D341Med (cell line): ENCODE results near the gene AVEN.
"Not testable (repeated sequence)": the region's sequence is repeated elsewhere in the genome, so short reads cannot be mapped to it uniquely, and the experiment has no call there.

ENCODE experiments used
- DNase-seq: peaks from one replicate; pipeline ENCODE4 v3.0.0; 2012; ENCODE audit warnings: low spot score

The AVEN gene

DNA sequence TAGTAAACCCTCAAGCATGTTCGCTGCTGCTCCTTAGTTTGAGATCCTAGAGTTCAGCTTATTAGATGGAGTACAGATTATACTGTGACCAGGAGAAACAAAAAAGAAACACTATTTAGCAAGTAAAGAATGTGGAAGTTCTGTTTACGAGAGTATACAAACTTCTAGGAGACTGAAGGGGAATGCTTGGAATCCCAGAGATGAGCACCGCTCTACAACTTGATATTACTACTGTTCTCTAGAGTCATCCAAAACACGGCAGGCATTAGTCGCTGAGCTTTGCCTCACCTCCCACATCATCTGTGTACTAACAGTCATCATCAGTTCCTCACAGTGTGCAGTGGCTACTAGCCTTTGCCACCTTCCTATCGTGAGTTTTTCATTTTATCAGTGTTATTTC is 192.1 kb downstream of the AVEN start:
- no peak for DNase-seq

- DNase-seq: no peak
Measured at GRCh38 chr15:33846142-33846541, 192.9 kb downstream of the AVEN start.

DNA sequence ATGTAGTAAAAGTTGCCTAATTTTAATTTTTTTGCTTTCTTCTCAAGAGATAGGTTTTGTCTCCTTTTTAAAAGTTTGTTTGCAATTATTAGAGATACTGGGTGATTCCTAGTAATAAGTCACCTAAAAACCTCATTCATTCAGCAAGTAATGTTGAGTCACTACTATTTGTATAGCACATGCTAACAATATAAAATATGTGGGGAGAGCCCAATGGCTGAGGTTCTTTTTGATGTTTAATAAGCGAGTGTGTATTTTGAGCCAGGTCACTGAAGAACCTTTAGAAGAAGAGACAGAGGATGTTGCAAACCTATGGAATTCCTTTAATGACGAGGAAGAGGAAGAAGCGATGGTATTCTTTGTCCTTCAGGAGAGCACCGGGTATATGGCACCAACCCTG is 194.4 kb downstream of the AVEN start:
- DNase-seq: no peak

DNA sequence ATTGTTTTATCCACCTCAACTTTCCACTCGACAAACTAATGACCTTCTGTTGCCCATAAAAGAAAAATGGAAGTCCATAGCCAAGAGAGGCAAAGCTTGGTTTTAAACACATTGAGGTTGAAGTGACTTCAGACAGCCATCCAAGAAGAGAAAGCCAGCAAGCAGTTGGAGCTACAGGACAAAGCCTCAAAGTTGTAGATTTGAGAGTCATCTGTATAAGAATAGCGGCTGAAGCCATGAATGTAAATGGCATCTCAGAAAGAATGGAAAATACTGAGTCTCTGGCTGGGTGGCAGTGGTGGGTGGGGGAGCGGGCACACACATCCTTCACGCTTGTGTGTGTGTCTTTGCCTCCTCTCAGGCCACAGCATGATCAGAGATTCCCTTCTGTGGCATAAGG is 194.8 kb downstream of the AVEN start:
- no peak for DNase-seq

DNA sequence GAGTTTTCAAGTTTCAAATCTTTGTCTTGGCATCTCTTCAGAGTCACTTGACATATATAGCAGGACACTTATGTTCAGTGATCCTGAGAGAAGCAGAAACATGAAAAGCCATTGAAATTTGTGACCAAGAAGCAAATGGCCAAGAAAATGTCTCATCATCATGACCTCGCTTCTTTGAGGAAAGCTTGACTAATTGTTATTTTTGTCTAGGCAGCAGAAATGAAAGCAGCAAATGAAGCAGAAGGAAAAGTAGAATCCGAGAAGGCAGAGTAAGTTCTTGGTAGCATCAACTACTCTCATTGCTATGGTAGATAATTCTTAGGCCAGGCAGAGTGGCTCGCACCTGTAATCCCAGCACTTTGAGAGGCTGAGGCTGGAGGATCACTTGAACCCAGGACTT is 198.4 kb downstream of the AVEN start:
- DNase-seq: no peak

GRCh38 chr15:33839540-33839939 is 199.5 kb downstream of the AVEN start:
- DNase-seq: no peak

DNA sequence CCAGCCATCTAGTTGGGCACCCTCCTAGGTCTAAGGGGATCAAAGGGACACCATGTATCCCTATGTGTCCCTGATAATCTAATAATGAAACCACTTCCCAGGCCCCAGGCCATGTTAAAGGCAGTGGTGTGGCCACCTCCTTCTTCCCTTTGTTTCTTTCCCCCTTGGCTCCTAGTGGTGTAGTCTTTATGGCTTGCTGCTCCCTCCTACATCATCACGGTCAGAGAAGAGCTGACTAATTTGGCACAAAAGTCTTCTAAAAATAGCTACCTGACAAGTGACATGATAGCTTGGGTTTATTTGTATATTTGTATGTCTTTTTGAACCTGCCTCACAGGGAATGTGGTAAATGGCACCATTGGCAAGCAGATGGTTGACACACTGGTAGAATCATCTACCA is 201.7 kb downstream of the AVEN start:
- DNase-seq: no peak

- DNase-seq: no peak
Measured at GRCh38 chr15:33834892-33835743, 203.9 kb downstream of the AVEN start.

GRCh38 chr15:33831646-33832045 is 207.4 kb downstream of the AVEN start:
- no peak for DNase-seq

DNA sequence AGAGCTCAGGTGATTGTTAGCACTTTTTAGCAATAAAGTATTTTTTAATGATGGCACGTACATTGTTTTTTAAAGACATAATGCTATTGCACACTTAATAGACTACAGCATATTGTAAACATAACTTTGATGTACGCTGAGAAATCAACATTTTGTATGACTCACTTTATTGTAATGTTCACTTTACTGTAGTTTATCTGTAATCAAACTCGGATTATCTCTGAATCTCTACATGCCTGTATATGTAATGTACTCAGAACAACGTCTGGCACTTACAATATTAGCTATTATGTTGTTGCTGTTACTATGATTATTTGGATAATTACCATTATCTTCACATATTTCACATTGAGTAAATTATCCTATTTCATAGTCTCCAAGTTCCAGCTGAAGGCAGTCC is 208.7 kb downstream of the AVEN start:
- DNase-seq: no peak

GRCh38 chr15:33826201-33826600 is 212.8 kb downstream of the AVEN start:
- DNase-seq: no peak

GRCh38 chr15:33825453-33825852 is 213.6 kb downstream of the AVEN start:
- DNase-seq: no peak

DNA sequence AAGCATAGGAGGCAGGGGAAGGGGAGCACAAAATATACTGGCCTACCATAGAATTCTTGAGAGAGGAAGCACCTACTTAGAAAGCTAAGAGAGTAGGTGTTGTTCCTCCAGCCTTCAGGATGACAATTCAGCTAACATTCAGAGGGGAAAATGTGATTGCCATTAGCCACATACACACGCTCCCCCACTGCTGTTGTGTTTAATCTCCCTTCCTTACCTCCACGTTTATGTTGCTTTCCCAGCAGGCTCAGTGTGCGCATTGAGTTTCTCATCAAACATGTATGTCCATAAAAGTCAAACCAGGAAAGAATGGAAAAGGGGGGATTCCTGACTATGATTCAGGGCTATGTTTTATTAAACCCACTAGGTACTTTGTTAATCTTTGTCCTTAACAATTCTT is 215.9 kb downstream of the AVEN start:
- DNase-seq: no peak

- no peak for DNase-seq
Measured at GRCh38 chr15:33822479-33822878, 216.5 kb downstream of the AVEN start.

DNA sequence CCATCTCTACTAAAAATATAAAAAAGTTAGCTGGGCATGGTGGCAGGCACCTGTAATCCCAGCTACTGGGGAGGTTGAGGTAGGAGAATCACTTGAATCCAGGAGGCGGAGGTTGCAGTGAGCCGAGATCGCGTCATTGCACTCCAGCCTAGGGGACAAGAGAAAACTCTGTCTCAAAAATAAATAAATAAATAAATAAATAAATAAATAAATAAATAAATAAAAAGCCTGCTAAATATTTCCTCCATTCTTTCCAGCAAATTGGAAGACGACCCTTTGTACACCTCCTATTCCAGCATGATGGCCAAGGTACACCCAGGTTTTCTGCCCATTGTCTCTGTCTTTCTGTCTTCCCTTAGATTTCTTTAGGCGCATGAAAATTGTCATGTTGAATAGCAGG is 219.5 kb downstream of the AVEN start:
- not testable (repeated sequence) for DNase-seq
